ENCODE results near the gene PIN4.
"Not testable (repeated sequence)": the region's sequence is repeated elsewhere in the genome, so short reads cannot be mapped to it uniquely, and the experiment has no call there.

GRCh38 chrX:72176289-72176688, 5.3 kb upstream of the PIN4 start:
- not testable (repeated sequence) for TF ChIP-seq CTCF (IDR thresholded peaks at IDR 0.05; ENCODE audit: insufficient read depth, low read length)
- TF ChIP-seq, protein P1, sequence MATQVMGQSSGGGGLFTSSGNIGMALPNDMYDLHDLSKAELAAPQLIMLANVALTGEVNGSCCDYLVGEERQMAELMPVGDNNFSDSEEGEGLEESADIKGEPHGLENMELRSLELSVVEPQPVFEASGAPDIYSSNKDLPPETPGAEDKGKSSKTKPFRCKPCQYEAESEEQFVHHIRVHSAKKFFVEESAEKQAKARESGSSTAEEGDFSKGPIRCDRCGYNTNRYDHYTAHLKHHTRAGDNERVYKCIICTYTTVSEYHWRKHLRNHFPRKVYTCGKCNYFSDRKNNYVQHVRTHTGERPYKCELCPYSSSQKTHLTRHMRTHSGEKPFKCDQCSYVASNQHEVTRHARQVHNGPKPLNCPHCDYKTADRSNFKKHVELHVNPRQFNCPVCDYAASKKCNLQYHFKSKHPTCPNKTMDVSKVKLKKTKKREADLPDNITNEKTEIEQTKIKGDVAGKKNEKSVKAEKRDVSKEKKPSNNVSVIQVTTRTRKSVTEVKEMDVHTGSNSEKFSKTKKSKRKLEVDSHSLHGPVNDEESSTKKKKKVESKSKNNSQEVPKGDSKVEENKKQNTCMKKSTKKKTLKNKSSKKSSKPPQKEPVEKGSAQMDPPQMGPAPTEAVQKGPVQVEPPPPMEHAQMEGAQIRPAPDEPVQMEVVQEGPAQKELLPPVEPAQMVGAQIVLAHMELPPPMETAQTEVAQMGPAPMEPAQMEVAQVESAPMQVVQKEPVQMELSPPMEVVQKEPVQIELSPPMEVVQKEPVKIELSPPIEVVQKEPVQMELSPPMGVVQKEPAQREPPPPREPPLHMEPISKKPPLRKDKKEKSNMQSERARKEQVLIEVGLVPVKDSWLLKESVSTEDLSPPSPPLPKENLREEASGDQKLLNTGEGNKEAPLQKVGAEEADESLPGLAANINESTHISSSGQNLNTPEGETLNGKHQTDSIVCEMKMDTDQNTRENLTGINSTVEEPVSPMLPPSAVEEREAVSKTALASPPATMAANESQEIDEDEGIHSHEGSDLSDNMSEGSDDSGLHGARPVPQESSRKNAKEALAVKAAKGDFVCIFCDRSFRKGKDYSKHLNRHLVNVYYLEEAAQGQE (IDR thresholded peaks at IDR 0.05; ENCODE audit: insufficient replicate concordance, low read depth): not testable (repeated sequence)
